Measurements from ENCODE around the gene POMC. TPM values are rescaled to one million over a fixed set of nuclear protein-coding genes. Genes with fewer than 3 reads are reported as not detected.

The POMC gene
- total RNA-seq, 1 experiment from 2014 or later: not detected

Other genes with a start within 250 kb of the POMC start
- 71.1 TPM for gene ADCY3, start 248.3 kb downstream of the POMC start, total RNA-seq (2021; ENCODE audit: unreplicated experiment)
- gene DNAJC27, start 196.6 kb downstream of the POMC start, total RNA-seq (2021; ENCODE audit: unreplicated experiment): 4.6 TPM
- gene EFR3B, start 126.5 kb downstream of the POMC start, total RNA-seq (2021; ENCODE audit: unreplicated experiment): 0.96 TPM
- gene DNMT3A, start 173.3 kb upstream of the POMC start, total RNA-seq (2021; ENCODE audit: unreplicated experiment): 14.3 TPM